T-helper 17 cell (primary cell): Measurements from ENCODE around the gene PRRT1. TPM values are rescaled to one million over a fixed set of nuclear protein-coding genes. Genes with fewer than 3 reads are reported as not detected.
"Not testable (repeated sequence)": the region's sequence is repeated elsewhere in the genome, so short reads cannot be mapped to it uniquely, and the experiment has no call there.

ENCODE experiments used
- ATAC-seq: fragments of 150-1000 bp; cut with Tn5 transposase; 2 replicates; pipeline ENCODE4 v1.10.0; 2021; ENCODE audit warnings: mild to moderate bottlenecking, moderate library complexity
- DNase-seq, 3 donors: peaks; one replicate each; pipeline versions ENCODE4 v3.0.0 to v3.0.0-alpha.2; 2020 to 2021
- H3K9me3 ChIP-seq: one replicate; pipeline ENCODE4 v1.7.0; 2013; ENCODE audit warnings: low read length, mild to moderate bottlenecking; ENCODE audit not compliant: control insufficient read depth, poor library complexity, severe bottlenecking
- H3K27ac Mint-ChIP-seq: one replicate; pipeline ENCODE4 v1.8.0; 2022; ENCODE audit warnings: mild to moderate bottlenecking, moderate library complexity, mixed read lengths
- H3K27me3 Mint-ChIP-seq: one replicate; pipeline ENCODE4 v1.8.0; 2022; ENCODE audit warnings: mixed read lengths
- H3K36me3 Mint-ChIP-seq: one replicate; pipeline ENCODE4 v1.8.0; 2022; ENCODE audit warnings: low read depth, mixed read lengths
- H3K4me1 Mint-ChIP-seq: one replicate; pipeline ENCODE4 v1.8.0; 2022; ENCODE audit warnings: mild to moderate bottlenecking, mixed read lengths
- H3K4me3 Mint-ChIP-seq: one replicate; pipeline ENCODE4 v1.8.0; 2022; ENCODE audit warnings: mild to moderate bottlenecking, moderate library complexity, mixed read lengths
- total RNA-seq, 4 donors: library from RNA in 2 of 4; stranded (reverse) in 2 of 4; gene quantifications; one replicate each; pipeline ENCODE4 v1.2.3 and lab custom pipeline; 2022 to 2026

PRRT1 gene
- total RNA-seq, 2 donors from 2014 or later: 0.35 to 0.50 TPM

- Mint-ChIP-seq H3K36me3 (peaks cover 12% of the 10 kb centered on the region), H3K27ac (peak overlapping the region; percentile 98), H3K27me3 (no peaks in the 10 kb centered on the region), H3K4me3 (peak overlapping the region; percentile 99), H3K4me1 (peaks cover 60% of the 10 kb centered on the region)
- no peaks in the 10 kb centered on the region for H3K9me3 ChIP-seq
- ATAC-seq: no peak
- peak in 1 of 3 donors; percentile 45 for DNase-seq
Observed at GRCh38 chr6:32191696-32192607, 40.2 kb upstream of the PRRT1 start.

GRCh38 chr6:32190911-32191677 lies 39.4 kb upstream of the PRRT1 start:
- Mint-ChIP-seq H3K4me1 (peaks cover 62% of the 10 kb centered on the region), H3K27me3 (no peaks in the 10 kb centered on the region), H3K27ac (peak overlapping the region; percentile 98), H3K36me3 (peaks cover 16% of the 10 kb centered on the region), H3K4me3 (peak overlapping the region; percentile 99)
- no peak for DNase-seq
- no peak for ATAC-seq
- no peaks in the 10 kb centered on the region for H3K9me3 ChIP-seq

GRCh38 chr6:32190054-32190851 lies 38.5 kb upstream of the PRRT1 start, which contains the start of gene PBX2:
TSS of gene PBX2 (minus strand) at chr6:32190202. CDS start at chr6:32189915, 287 bp downstream.
- no peaks in the 10 kb centered on the region for H3K9me3 ChIP-seq
- DNase-seq (peak; percentile 47 to 73 (median 65)), ATAC-seq (peak; percentile 63)
- Mint-ChIP-seq H3K36me3 (peaks cover 20% of the 10 kb centered on the region), H3K4me1 (peaks cover 65% of the 10 kb centered on the region), H3K4me3 (peak within 1 kb of the TSS; percentile 99), H3K27ac (peak within 1 kb of the TSS; percentile 98), H3K27me3 (no peaks in the 10 kb centered on the region)

GRCh38 chr6:32189742-32190053 lies 38.0 kb upstream of the PRRT1 start:
- no peaks in the 10 kb centered on the region for H3K27me3 Mint-ChIP-seq
- peak overlapping the region; percentile 98 for H3K27ac Mint-ChIP-seq
- H3K4me1 Mint-ChIP-seq: peaks cover 60% of the 10 kb centered on the region
- H3K9me3 ChIP-seq: no peaks in the 10 kb centered on the region
- peaks cover 20% of the 10 kb centered on the region for H3K36me3 Mint-ChIP-seq
- no peak for ATAC-seq
- no peak for DNase-seq
- H3K4me3 Mint-ChIP-seq: peak overlapping the region; percentile 99

DNA sequence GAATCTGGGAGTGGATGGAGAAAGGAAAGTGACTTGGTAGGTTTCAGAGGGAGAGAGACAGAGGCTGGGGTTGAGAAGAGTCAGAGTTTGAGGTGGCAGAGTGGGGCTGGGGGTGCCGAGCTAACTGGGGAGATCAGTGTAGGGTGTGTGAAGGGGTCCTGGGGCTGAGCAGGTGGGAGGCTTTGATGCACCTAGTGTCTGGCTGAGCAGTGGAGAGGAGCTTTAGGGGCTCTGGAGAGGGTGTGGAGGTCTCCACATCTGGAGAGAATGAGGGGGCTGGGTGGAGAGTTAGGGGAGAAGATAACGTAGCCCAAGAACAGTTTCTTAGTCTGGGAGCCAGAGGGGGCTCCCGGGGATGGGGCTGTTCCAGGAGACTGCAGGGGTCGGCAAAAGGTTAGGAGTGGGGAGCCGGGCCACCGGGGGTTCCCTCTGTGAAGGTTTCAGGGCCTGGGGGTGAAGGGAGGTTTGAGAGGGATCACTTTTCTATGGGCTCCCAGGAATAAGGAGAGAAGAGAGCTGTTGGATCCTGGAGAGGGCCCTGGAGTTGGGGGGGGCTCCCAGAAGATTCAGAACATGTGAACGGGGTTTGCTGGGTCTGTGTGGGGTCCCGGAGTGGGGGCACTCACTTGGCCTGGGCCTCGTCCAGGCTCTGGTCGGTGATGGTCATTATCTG lies 37.5 kb upstream of the PRRT1 start:
- Mint-ChIP-seq H3K4me1 (peaks cover 57% of the 10 kb centered on the region), H3K27me3 (no peaks in the 10 kb centered on the region), H3K36me3 (peaks cover 20% of the 10 kb centered on the region), H3K4me3 (peak overlapping the region; percentile 98), H3K27ac (peak overlapping the region; percentile 98)
- ATAC-seq (no peak), DNase-seq (no peak)
- no peaks in the 10 kb centered on the region for H3K9me3 ChIP-seq

DNA sequence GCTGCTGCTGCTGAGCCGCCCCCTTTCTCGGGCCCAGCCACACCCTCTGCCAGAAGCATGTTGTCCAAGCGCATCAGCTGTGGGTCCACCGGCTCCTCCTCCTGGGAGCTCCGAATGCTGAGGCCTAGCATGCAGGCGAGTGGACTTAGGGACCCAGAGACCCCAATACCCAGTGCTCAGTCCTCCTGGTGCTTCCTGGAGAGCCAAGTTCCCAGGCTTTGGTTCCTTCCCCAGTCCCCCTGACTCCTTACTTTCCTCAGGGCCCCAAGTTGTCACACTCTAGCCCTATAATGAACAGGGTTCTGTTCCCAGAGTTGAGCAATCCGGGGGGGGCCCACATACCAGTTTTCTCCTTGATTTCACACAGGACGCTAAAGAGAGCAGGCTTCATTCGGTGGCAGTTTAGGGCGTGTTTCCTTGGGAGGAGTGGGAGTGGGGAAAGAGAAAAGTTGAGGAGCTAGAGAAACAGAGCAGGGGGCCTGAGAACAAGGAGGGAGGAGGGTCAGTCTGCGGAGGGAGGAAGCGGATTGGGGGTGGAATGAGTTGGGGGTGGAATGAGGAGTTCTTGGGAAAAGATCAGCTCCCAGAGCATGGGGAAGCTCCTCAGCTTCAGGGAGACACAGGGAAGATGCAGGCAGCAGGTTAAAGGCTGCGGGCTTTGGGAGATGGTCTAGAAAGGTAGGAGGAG lies 36.8 kb upstream of the PRRT1 start:
- DNase-seq: no peak

GRCh38 chr6:32187725-32188380 lies 36.1 kb upstream of the PRRT1 start:
- Mint-ChIP-seq H3K4me3 (peak overlapping the region; percentile 98), H3K4me1 (peaks cover 48% of the 10 kb centered on the region), H3K36me3 (peaks cover 20% of the 10 kb centered on the region), H3K27ac (peak overlapping the region; percentile 98)
- not testable (repeated sequence) for H3K27me3 Mint-ChIP-seq, ATAC-seq, DNase-seq, H3K9me3 ChIP-seq

More for the DNA sequence above, 36.8 kb upstream of the PRRT1 start:
- H3K4me3 Mint-ChIP-seq: peak overlapping the region; percentile 98
- H3K27me3 Mint-ChIP-seq: no peaks in the 10 kb centered on the region
- H3K9me3 ChIP-seq: no peaks in the 10 kb centered on the region
- H3K36me3 Mint-ChIP-seq: peaks cover 20% of the 10 kb centered on the region
- H3K4me1 Mint-ChIP-seq: peaks cover 53% of the 10 kb centered on the region
- no peak for ATAC-seq
- H3K27ac Mint-ChIP-seq: peak overlapping the region; percentile 98

- Mint-ChIP-seq H3K36me3 (peaks cover 20% of the 10 kb centered on the region), H3K27me3 (no peaks in the 10 kb centered on the region), H3K27ac (peak overlapping the region; percentile 98), H3K4me1 (peaks cover 45% of the 10 kb centered on the region), H3K4me3 (peak overlapping the region; percentile 98)
- no peak for ATAC-seq
- H3K9me3 ChIP-seq: no peaks in the 10 kb centered on the region
- DNase-seq: no peak
Observed at GRCh38 chr6:32187009-32187709, 35.4 kb upstream of the PRRT1 start.

GRCh38 chr6:32186151-32186840 lies 34.6 kb upstream of the PRRT1 start:
- not testable (repeated sequence) for DNase-seq, ATAC-seq, H3K27me3 Mint-ChIP-seq, H3K9me3 ChIP-seq
- H3K27ac Mint-ChIP-seq: peak overlapping the region; percentile 98
- H3K36me3 Mint-ChIP-seq: peaks cover 14% of the 10 kb centered on the region
- peak overlapping the region; percentile 98 for H3K4me3 Mint-ChIP-seq
- peaks cover 42% of the 10 kb centered on the region for H3K4me1 Mint-ChIP-seq

DNA sequence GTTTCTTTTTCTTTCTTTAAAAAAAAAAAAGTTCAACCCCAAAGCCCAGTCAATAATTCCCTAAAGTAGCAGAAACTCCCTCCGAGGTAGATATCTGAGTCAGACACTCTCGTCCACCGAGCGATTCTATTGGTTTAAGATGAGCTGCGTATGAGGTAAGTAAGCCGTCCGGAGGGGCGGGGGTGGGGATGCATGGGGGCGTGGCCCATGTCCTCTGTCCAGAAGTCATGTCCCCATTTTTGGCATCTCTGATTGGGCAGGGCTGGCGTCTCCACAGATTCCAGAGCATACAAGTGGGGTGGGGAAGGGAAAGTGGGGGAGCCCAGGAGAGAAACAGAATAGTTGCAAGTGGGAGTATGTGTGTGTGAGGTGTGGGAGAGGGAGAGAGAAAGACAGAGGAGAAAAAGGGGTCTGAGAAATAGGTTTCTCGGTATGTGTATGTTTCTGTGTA lies 34.0 kb upstream of the PRRT1 start:
- H3K27me3 Mint-ChIP-seq, H3K9me3 ChIP-seq: not testable (repeated sequence)
- H3K4me3 Mint-ChIP-seq: peak overlapping the region; percentile 98
- H3K36me3 Mint-ChIP-seq: peaks cover 14% of the 10 kb centered on the region
- peak; percentile 81 for ATAC-seq
- peaks cover 41% of the 10 kb centered on the region for H3K4me1 Mint-ChIP-seq
- peak in 2 of 3 donors; percentile 44 to 62 for DNase-seq
- peak overlapping the region; percentile 98 for H3K27ac Mint-ChIP-seq
